IPS-18a (cell line): ENCODE results near the gene RASGEF1C.
"Not testable (repeated sequence)": the region's sequence is repeated elsewhere in the genome, so short reads cannot be mapped to it uniquely, and the experiment has no call there.

Source experiments
- H3K27ac ChIP-seq: one replicate; pipeline ENCODE4 v1.5.1; 2013; ENCODE audit warnings: low read length
- H3K27me3 ChIP-seq: one replicate; pipeline ENCODE4 v1.6.1; 2013; ENCODE audit warnings: mild to moderate bottlenecking, low read length; ENCODE audit not compliant: control insufficient read depth, insufficient read depth
- H3K36me3 ChIP-seq: one replicate; pipeline ENCODE4 v1.6.1; 2013; ENCODE audit warnings: low read depth, low read length; ENCODE audit not compliant: control insufficient read depth
- H3K4me1 ChIP-seq: one replicate; pipeline ENCODE4 v1.6.1; 2013; ENCODE audit warnings: low read depth, low read length; ENCODE audit not compliant: control insufficient read depth
- H3K4me3 ChIP-seq: one replicate; pipeline ENCODE4 v1.5.1; 2013; ENCODE audit warnings: low read length
- H3K9ac ChIP-seq: one replicate; pipeline ENCODE4 v1.6.1; 2013; ENCODE audit warnings: mild to moderate bottlenecking, low read length, moderate library complexity
- H3K9me3 ChIP-seq: one replicate; pipeline ENCODE4 v1.6.1; 2013; ENCODE audit warnings: low read depth, low read length; ENCODE audit not compliant: control insufficient read depth

Gene RASGEF1C

GRCh38 chr5:180127682-180128670 lies 81.0 kb downstream of the RASGEF1C start:
- Histone ChIP-seq H3K36me3 (no peaks in the 10 kb centered on the region), H3K27ac (no peak overlapping the region), H3K9me3 (no peaks in the 10 kb centered on the region), H3K4me3 (no peak overlapping the region), H3K9ac (no peak overlapping the region), H3K4me1 (no peaks in the 10 kb centered on the region), H3K27me3 (no peaks in the 10 kb centered on the region)

GRCh38 chr5:180126716-180127681 lies 82.0 kb downstream of the RASGEF1C start:
- Histone ChIP-seq H3K4me1 (no peaks in the 10 kb centered on the region), H3K27me3 (no peaks in the 10 kb centered on the region), H3K9ac (no peak overlapping the region), H3K9me3 (no peaks in the 10 kb centered on the region), H3K4me3 (no peak overlapping the region), H3K36me3 (no peaks in the 10 kb centered on the region), H3K27ac (no peak overlapping the region)

- not testable (repeated sequence) for H3K4me3 ChIP-seq, H3K4me1 ChIP-seq, H3K9ac ChIP-seq, H3K36me3 ChIP-seq, H3K9me3 ChIP-seq, H3K27ac ChIP-seq, H3K27me3 ChIP-seq
These were observed 82.9 kb downstream of the RASGEF1C start for GRCh38 chr5:180126156-180126555.

- H3K9me3 ChIP-seq, H3K4me3 ChIP-seq, H3K36me3 ChIP-seq, H3K9ac ChIP-seq, H3K27me3 ChIP-seq, H3K4me1 ChIP-seq, H3K27ac ChIP-seq: not testable (repeated sequence)
These were observed 84.3 kb downstream of the RASGEF1C start for GRCh38 chr5:180124662-180125061.

- H3K9ac ChIP-seq = no peak overlapping the region
- no peaks in the 10 kb centered on the region for H3K4me1 ChIP-seq
- H3K27ac ChIP-seq = no peak overlapping the region
- no peak overlapping the region for H3K4me3 ChIP-seq
- no peaks in the 10 kb centered on the region for H3K27me3 ChIP-seq
- H3K36me3 ChIP-seq = no peaks in the 10 kb centered on the region
- no peaks in the 10 kb centered on the region for H3K9me3 ChIP-seq
These were observed 86.1 kb downstream of the RASGEF1C start for GRCh38 chr5:180122875-180123274.

GRCh38 chr5:180121826-180122413 lies 87.1 kb downstream of the RASGEF1C start:
- Histone ChIP-seq H3K27ac (no peak overlapping the region), H3K9me3 (no peaks in the 10 kb centered on the region), H3K9ac (no peak overlapping the region), H3K4me1 (no peaks in the 10 kb centered on the region), H3K27me3 (no peaks in the 10 kb centered on the region), H3K36me3 (no peaks in the 10 kb centered on the region), H3K4me3 (no peak overlapping the region)

- H3K9me3 ChIP-seq = no peaks in the 10 kb centered on the region
- no peaks in the 10 kb centered on the region for H3K36me3 ChIP-seq
These were observed 88.5 kb downstream of the RASGEF1C start for GRCh38 chr5:180120237-180121101.

GRCh38 chr5:180119903-180120236 lies 89.1 kb downstream of the RASGEF1C start:
- Histone ChIP-seq H3K9ac (no peak overlapping the region), H3K27me3 (no peaks in the 10 kb centered on the region), H3K4me1 (no peaks in the 10 kb centered on the region), H3K9me3 (no peaks in the 10 kb centered on the region), H3K36me3 (no peaks in the 10 kb centered on the region), H3K27ac (no peak overlapping the region), H3K4me3 (no peak overlapping the region)

More at GRCh38 chr5:180120237-180121101, 88.5 kb downstream of the RASGEF1C start:
- Histone ChIP-seq H3K9ac (no peak overlapping the region), H3K4me3 (no peak overlapping the region), H3K27me3 (no peaks in the 10 kb centered on the region), H3K4me1 (no peaks in the 10 kb centered on the region), H3K27ac (no peak overlapping the region)

GRCh38 chr5:180119031-180119902 lies 89.7 kb downstream of the RASGEF1C start:
- no peaks in the 10 kb centered on the region for H3K4me1 ChIP-seq
- H3K36me3 ChIP-seq = no peaks in the 10 kb centered on the region
- H3K9ac ChIP-seq = no peak overlapping the region
- no peak overlapping the region for H3K4me3 ChIP-seq
- no peaks in the 10 kb centered on the region for H3K9me3 ChIP-seq
- no peak overlapping the region for H3K27ac ChIP-seq
- no peaks in the 10 kb centered on the region for H3K27me3 ChIP-seq

- H3K4me3 ChIP-seq = no peak overlapping the region
- no peaks in the 10 kb centered on the region for H3K36me3 ChIP-seq
- no peaks in the 10 kb centered on the region for H3K4me1 ChIP-seq
- H3K9ac ChIP-seq = no peak overlapping the region
- H3K9me3 ChIP-seq = no peaks in the 10 kb centered on the region
- no peaks in the 10 kb centered on the region for H3K27me3 ChIP-seq
- H3K27ac ChIP-seq = no peak overlapping the region
These were observed 90.6 kb downstream of the RASGEF1C start for GRCh38 chr5:180118391-180118791.
